Spleen (tissue), 7 donors: ENCODE results near the gene RBM23.

Source experiments
- CTCF ChIP-seq, 11 experiments: fragments of 200-600 bp in 7 of 11; fragments of 450-650 bp in 4 of 11; sonication (generic) in 4 of 11; IDR thresholded peaks in 8 of 11; conservative IDR thresholded peaks in 3 of 11; 1 replicate in 7 of 11; 2 replicates in 4 of 11; pipeline versions ENCODE4 v1.4.0 to v1.8.0; 2016 to 2021; ENCODE audit warnings: antibody characterized with exemption in 11 of 11, inconsistent platforms in 4 of 11, mild to moderate bottlenecking in 1 of 11
- POLR2AphosphoS5 ChIP-seq, 3 donors: sonication (generic); formaldehyde crosslinking; IDR thresholded peaks; one replicate each; pipeline ENCODE4 v1.5.1; 2017; ENCODE audit warnings: antibody characterized with exemption in 3 of 3
- donor health status: DM: no; HTN: no; CAD: no; lungs with moderate emphysema.
- donor health status: DM: no; HTN: no; CAD: no.
- donor health status: DM: no; HTN: no; CAD: no.

- TF ChIP-seq CTCF (IDR thresholded peaks at IDR 0.05 in 8 of 11, conservative IDR thresholded peaks at IDR 0.05 in 3 of 11) (no peak), POLR2AphosphoS5 (IDR thresholded peaks at IDR 0.05) (no peak)
These were observed 47.9 kb upstream of the RBM23 start for GRCh38 chr14:22966783-22967269.
